Measurements from ENCODE around the gene TMPRSS6.

- TF ChIP-seq, protein P1, sequence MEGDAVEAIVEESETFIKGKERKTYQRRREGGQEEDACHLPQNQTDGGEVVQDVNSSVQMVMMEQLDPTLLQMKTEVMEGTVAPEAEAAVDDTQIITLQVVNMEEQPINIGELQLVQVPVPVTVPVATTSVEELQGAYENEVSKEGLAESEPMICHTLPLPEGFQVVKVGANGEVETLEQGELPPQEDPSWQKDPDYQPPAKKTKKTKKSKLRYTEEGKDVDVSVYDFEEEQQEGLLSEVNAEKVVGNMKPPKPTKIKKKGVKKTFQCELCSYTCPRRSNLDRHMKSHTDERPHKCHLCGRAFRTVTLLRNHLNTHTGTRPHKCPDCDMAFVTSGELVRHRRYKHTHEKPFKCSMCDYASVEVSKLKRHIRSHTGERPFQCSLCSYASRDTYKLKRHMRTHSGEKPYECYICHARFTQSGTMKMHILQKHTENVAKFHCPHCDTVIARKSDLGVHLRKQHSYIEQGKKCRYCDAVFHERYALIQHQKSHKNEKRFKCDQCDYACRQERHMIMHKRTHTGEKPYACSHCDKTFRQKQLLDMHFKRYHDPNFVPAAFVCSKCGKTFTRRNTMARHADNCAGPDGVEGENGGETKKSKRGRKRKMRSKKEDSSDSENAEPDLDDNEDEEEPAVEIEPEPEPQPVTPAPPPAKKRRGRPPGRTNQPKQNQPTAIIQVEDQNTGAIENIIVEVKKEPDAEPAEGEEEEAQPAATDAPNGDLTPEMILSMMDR (IDR thresholded peaks at IDR 0.05; ENCODE audit: low read depth, low read length, poor library complexity, severe bottlenecking): no peak
- no peak for TF ChIP-seq EZH2phosphoT487 (IDR thresholded peaks at IDR 0.05; ENCODE audit: borderline replicate concordance, low read length)
Measured at GRCh38 chr22:37068859-37069258, 40.7 kb downstream of the TMPRSS6 start.

Data from DOHH2 (cell line).